Activated CD8-positive, alpha-beta memory T cell treated with anti-CD3 and anti-CD28 coated beads, Interleukin-2, amount 50 U/mL, for 24 hours (primary cell): ENCODE data around the gene SLC48A1.
"Not testable (repeated sequence)": the region's sequence is repeated elsewhere in the genome, so short reads cannot be mapped to it uniquely, and the experiment has no call there.

Experiments
- DNase-seq: peaks from one replicate; pipeline ENCODE4 v3.0.0-alpha.2; 2020; ENCODE audit errors: extremely low read depth

Gene SLC48A1

GRCh38 chr12:47811581-47812484, 38.8 kb downstream of the SLC48A1 start:
- DNase-seq = no peak

DNA sequence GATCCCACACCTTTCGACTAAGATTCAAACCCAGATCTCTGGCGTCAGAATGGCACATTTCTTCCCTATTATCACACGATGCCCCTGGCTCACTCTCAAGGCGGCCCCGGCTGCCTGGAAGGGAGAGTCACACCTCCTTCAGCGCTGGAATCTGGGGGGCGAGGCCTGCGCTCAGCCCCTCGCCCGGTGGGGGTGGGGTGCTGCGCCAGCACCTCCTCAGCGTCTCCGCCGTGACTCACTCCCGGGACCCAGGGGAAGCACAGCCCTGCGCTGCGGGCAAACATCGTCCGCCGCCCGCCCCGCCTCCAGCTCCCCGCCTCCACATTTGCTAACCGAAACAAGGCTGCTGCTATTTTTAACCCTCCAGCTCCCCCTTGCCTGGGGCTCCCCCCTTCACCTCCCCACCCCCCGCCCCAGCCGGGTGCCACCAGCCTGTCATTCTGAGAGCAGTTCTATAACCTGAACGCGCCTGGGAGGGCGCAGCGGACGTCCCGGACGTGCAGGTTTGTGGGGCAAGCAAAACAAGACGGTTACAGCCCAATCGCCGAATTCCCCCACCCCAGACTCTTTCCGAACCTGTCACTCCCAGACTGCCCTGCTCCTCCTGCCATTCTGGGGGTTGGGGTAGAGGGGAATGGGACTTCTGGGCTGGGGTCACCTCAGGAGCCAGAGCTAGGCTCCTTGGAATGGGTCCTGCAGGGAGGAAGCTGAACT, 39.9 kb downstream of the SLC48A1 start:
- peak; percentile 85 for DNase-seq

DNA sequence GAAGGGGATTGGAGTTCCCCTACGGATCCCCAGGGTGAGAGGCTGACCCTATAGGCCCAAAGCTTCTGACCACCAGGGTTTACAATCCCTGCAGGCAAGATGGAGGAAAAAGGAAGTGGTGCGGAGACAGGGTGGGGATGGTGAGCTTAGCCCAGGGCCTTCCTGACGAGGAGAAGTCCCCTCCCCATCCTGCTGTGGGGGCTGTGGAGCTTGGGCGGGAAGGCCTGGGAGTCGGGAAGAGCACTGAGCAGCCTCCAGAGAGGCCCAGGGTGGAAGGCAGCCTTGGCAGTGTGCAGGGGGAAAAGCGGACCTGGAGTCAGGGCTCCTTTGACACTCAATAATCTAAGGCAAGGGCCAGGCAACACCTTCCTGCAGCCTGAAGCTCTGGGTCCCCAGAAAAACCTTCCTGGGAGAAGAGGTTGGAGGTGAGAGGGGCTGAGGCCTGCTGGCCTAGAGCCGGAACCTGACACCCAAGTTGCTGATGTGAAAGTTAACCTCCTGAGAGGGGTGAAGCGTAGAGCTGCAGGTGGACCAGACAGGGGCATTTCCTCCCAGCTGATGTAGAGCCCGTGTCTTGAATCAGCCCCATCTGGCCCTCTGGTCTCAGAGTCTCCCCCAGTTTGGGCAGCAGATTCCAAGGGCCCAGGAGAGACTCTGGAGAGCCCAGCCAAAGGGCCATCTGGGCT, 40.6 kb downstream of the SLC48A1 start:
- no peak for DNase-seq

- DNase-seq = no peak
Measured at GRCh38 chr12:47814539-47815170, 41.6 kb downstream of the SLC48A1 start.

- DNase-seq = not testable (repeated sequence)
Measured at GRCh38 chr12:47815447-47815846, 42.4 kb downstream of the SLC48A1 start.

- no peak for DNase-seq
Measured at GRCh38 chr12:47816403-47817271, 43.6 kb downstream of the SLC48A1 start.

DNA sequence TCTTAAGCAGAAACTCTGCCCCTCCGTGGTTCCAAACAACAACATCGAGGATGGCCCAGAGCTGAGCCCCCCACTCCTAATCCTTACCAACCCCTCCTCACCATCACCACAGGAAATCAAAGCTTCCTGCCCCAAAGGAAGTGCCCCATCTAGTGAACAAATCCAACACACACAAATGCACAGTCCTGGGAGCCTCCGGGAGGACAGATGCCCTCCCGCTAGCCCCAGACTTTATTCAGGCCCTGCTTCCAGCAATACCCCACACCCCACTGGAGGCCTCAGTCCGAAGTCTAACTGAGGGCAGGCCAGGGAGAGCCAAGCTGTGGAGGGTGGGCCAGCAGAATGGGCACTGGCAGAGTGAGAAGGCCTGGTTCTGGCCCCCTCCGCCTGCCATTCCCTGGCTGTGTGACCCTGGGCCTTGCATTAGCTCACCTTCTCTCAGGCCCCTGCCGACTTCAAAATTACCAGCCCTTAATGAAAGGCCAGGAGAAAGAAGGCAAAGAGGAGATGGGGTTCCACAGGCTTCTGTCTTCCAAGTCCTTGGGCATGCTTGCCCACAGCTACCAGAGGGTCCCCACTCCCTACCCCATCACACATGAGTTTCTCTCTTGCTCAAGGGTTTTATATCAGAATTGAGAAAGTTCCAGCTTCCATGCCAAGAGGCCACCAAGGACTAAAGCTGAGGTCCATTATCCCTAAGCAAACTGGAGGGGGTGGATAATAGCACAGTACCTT, 44.4 kb downstream of the SLC48A1 start:
- no peak for DNase-seq

GRCh38 chr12:47818007-47818376, 45.0 kb downstream of the SLC48A1 start:
- no peak for DNase-seq

DNA sequence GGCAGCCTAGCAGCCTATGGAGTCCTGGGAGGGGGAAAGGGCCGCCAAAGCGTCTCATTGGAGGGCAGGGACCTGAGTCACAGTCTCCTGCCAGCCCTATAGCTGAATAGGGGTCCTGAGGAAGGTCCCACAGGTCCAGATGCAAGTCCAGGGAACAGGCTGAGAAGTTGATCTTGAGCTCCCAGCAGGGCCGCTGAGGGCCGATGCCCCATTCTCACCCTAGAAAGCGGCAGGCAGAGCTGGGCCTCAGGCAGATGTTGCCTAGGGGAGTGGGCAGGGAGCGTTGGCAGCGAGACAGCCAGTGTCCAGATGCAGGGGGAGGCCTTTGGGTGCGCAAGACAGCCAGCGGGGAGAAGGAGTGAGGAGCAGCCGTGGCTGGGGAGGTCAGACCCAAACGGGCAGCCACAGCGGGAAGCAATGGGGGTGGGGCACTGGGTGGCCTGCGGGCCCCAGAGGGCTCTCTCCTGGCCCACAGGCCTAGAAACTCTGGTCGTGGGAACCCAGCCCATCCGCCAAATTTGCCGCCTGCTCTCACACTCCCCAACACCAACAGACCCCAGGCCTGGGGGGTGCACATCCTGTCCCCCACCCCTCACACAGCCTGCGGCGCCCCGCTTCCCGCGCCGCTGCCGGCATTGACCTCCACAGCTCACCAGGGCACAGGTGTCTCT, 45.6 kb downstream of the SLC48A1 start:
- DNase-seq = no peak

GRCh38 chr12:47819138-47819895, 46.3 kb downstream of the SLC48A1 start:
- DNase-seq = no peak

- DNase-seq = no peak
Measured at GRCh38 chr12:47819896-47820630, 47.0 kb downstream of the SLC48A1 start, which contains the start of gene HDAC7. TSS of gene HDAC7 (minus strand) at chr12:47819903. CDS start at chr12:47819785, 118 bp downstream.

GRCh38 chr12:47820631-47821345, 47.8 kb downstream of the SLC48A1 start:
- no peak for DNase-seq

- no peak for DNase-seq
Measured at GRCh38 chr12:47821346-47821706, 48.3 kb downstream of the SLC48A1 start.

- no peak for DNase-seq
Measured at GRCh38 chr12:47822401-47822800, 49.4 kb downstream of the SLC48A1 start.

DNA sequence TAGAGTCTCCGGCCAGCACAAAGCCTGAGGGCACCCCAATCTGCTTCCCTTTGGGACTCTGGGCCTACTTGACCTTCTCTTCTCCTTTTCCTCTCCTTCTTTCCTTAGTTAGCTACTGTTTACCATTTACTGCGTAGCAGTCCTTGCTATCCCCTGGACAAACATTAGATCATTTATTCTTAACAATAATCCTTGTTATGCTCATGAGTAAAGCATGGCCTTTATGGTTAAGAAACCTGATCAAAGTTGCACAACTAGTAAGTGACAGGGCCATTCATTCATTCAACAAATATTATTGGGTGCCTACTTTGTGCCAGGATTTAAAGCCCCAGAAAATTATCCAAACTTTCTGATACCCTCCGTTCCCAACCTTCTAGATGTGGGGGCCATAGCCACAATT, 49.8 kb downstream of the SLC48A1 start:
- no peak for DNase-seq

GRCh38 chr12:47823422-47824086, 50.5 kb downstream of the SLC48A1 start:
- DNase-seq = no peak

DNA sequence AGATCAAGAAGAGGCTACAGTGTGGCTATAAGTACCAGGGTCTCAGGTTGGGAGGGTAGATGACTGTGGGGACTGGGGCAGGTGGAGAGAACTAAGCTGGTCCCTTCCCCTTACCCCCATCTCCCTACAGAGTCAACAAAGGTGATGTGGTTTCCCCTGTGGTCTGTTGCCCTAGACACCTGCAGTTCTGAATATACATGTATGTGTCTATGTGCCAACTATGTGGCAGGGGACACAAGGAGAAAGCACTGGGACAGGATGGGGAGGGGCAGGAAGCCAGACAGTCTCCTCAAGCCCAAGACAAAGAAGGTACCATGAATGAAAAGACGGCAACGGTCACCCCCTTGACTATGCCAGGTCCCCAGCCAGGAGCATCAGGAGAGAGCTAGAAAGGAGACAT, 51.2 kb downstream of the SLC48A1 start:
- no peak for DNase-seq
